Measurements from ENCODE around the gene AIFM2.
"Not testable (repeated sequence)": the region's sequence is repeated elsewhere in the genome, so short reads cannot be mapped to it uniquely, and the experiment has no call there.

AIFM2 gene

GRCh38 chr10:70121281-70121949 lies 11.2 kb downstream of the AIFM2 start:
- no peak for DNase-seq

GRCh38 chr10:70120417-70120816 lies 12.2 kb downstream of the AIFM2 start:
- DNase-seq = no peak

GRCh38 chr10:70119623-70120022 lies 13.0 kb downstream of the AIFM2 start:
- no peak for DNase-seq

- DNase-seq = no peak
Observed at GRCh38 chr10:70119197-70119596, 13.4 kb downstream of the AIFM2 start.

- no peak for DNase-seq
Observed at GRCh38 chr10:70118196-70118595, 14.4 kb downstream of the AIFM2 start.

- DNase-seq = no peak
Observed at GRCh38 chr10:70117646-70118045, 15.0 kb downstream of the AIFM2 start.

- peak; percentile 23 for DNase-seq
Observed at GRCh38 chr10:70115948-70116682, 16.5 kb downstream of the AIFM2 start.

- no peak for DNase-seq
Observed at GRCh38 chr10:70114902-70115301, 17.7 kb downstream of the AIFM2 start.

GRCh38 chr10:70112071-70112470 lies 20.6 kb downstream of the AIFM2 start:
- no peak for DNase-seq

- DNase-seq = no peak
Observed at GRCh38 chr10:70111496-70111895, 21.1 kb downstream of the AIFM2 start.

GRCh38 chr10:70109064-70109729 lies 23.4 kb downstream of the AIFM2 start:
- no peak for DNase-seq

GRCh38 chr10:70106958-70107791 lies 25.4 kb downstream of the AIFM2 start:
- peak; percentile 25 for DNase-seq

- DNase-seq = no peak
Observed at GRCh38 chr10:70101668-70102067, 31.0 kb downstream of the AIFM2 start.

- not testable (repeated sequence) for DNase-seq
Observed at GRCh38 chr10:70101068-70101562, 31.5 kb downstream of the AIFM2 start.

- no peak for DNase-seq
Observed at GRCh38 chr10:70098271-70098670, 34.4 kb downstream of the AIFM2 start.

GRCh38 chr10:70097459-70097858 lies 35.2 kb downstream of the AIFM2 start:
- DNase-seq = no peak

- DNase-seq = no peak
Observed at GRCh38 chr10:70096705-70097420, 35.8 kb downstream of the AIFM2 start.

GRCh38 chr10:70096016-70096704 lies 36.5 kb downstream of the AIFM2 start:
- DNase-seq = no peak

GRCh38 chr10:70094250-70094649 lies 38.4 kb downstream of the AIFM2 start:
- DNase-seq = no peak

GRCh38 chr10:70093335-70093944 lies 39.2 kb downstream of the AIFM2 start:
- DNase-seq = no peak

GRCh38 chr10:70092389-70092718 lies 40.3 kb downstream of the AIFM2 start:
- DNase-seq = no peak

Measured in fibroblast of skin of scalp (primary cell).